ENCODE results near the gene EBF3. TPM values are rescaled to one million over a fixed set of nuclear protein-coding genes. Genes with fewer than 3 reads are reported as not detected.

Gene EBF3
- polyA plus RNA-seq, 1 experiment: 0.32 TPM

DNA sequence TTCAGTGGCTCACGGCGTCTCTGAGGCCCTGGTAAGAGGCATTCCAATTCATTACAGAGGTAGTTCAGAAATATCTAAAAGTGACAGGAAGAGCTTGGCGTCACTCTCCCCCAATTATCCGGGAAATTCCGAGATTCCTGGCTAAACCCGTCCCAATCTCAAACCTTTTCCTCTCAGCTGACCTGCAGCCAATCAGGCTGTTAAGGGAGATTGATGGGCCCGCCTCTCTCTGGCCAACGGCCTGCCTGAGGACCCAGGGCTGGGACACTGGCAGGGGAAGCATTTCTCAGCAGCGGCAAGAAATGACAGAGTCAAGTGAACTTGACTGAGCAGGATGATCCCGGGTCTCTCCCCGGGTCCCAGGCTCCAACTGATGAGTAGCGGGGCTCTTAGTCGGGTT, 72.3 kb downstream of the EBF3 start:
- ChIA-PET POLR2A (no interaction called here), CTCF (interaction anchor here (0.7 to 1.4 kb wide), 2 partner anchors 8 to 14 kb away, joined by 3 read pairs; no protein-coding TSS in a partner anchor)
- DNase-seq (ENCODE audit: low read depth): no peak
- Histone ChIP-seq H3K4me3 (ENCODE audit: low read depth, low read length) (no peak overlapping the region), H3K36me3 (ENCODE audit: control insufficient read depth, insufficient read depth, low read length) (no peaks in the 10 kb centered on the region), H3K27me3 (ENCODE audit: control insufficient read depth, insufficient read depth, low read length) (no peaks in the 10 kb centered on the region; the same call in 1 of the 2 replicates)
- TF ChIP-seq, protein P1, sequence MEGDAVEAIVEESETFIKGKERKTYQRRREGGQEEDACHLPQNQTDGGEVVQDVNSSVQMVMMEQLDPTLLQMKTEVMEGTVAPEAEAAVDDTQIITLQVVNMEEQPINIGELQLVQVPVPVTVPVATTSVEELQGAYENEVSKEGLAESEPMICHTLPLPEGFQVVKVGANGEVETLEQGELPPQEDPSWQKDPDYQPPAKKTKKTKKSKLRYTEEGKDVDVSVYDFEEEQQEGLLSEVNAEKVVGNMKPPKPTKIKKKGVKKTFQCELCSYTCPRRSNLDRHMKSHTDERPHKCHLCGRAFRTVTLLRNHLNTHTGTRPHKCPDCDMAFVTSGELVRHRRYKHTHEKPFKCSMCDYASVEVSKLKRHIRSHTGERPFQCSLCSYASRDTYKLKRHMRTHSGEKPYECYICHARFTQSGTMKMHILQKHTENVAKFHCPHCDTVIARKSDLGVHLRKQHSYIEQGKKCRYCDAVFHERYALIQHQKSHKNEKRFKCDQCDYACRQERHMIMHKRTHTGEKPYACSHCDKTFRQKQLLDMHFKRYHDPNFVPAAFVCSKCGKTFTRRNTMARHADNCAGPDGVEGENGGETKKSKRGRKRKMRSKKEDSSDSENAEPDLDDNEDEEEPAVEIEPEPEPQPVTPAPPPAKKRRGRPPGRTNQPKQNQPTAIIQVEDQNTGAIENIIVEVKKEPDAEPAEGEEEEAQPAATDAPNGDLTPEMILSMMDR (IDR thresholded peaks at IDR 0.05; ENCODE audit: insufficient read depth, low read depth, low read length): no peak

DNA sequence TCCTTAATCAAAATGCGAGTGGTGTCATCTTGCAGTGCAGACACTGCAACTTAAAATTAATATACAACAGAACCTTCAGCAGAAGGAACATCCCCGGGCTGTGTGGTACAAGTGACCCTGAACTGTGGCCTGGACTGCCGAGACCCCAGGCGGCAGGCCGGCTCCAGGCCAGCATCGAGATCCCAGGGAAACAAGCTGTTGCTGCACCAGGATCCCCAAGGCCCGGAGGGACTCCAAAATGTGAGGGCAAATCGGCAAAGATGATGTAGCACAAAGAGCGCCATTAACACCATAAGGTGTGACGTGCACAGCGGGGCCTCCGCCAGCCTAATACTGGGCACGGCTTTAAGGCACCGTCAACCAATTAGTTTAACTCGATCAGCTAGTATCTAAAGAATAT, 73.9 kb downstream of the EBF3 start:
- TF ChIP-seq, protein P1 (IDR thresholded peaks at IDR 0.05; ENCODE audit: insufficient read depth, low read depth, low read length): no peak
- Histone ChIP-seq H3K36me3 (ENCODE audit: control insufficient read depth, insufficient read depth, low read length) (no peaks in the 10 kb centered on the region), H3K27me3 (ENCODE audit: control insufficient read depth, insufficient read depth, low read length) (no peaks in the 10 kb centered on the region; the same call in 1 of the 2 replicates), H3K4me3 (ENCODE audit: low read depth, low read length) (no peak overlapping the region)
- no peak for DNase-seq (ENCODE audit: low read depth)
- POLR2A ChIA-PET: no interaction called here
- CTCF ChIA-PET: interaction anchor here (0.8 to 1.4 kb wide), 3 partner anchors 10 to 59 kb away, joined by 3 read pairs; no protein-coding TSS in a partner anchor

DNA sequence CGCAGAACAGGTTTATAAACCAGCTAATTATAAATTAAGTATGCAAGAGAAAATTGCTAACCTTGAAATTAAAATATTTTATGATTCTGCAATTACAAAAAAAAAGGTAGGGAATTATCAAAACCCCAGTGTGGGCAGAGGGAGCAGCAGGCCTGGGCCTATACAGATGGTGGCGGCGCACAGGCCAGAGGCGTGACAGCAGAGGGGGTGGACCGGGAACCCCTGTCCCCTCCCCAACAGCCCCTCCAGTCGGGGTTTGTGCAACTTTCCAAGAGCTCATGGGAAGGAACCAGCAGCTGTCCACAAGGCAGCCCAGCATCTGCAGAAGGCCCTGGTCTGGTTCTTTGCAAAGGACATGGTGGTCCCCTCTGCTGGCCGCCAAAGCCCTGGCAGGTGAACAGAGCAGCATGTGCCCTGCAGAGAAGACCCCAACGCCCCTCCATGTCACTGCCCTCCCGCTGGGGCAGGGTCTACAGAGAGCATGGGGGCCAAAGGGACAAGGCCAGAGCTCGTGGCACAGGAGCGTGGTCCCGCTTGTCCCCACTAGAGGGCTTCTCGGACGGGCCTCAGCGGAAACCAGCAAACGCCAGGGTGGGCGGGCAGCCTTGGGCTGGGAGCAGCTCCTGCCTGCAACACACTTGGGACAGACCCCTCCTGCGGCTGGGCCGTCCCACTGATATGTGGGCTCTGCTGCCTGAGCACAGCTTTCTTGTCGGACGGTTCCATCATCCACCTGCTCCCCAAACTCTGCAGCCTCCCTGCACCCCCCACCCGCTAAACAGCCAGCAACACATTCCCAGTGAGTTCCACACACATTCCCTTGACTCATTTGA, 75.1 kb downstream of the EBF3 start:
- no peak for DNase-seq (ENCODE audit: low read depth)
- no peaks in the 10 kb centered on the region for H3K36me3 ChIP-seq (ENCODE audit: control insufficient read depth, insufficient read depth, low read length)
- H3K27me3 ChIP-seq (ENCODE audit: control insufficient read depth, insufficient read depth, low read length): no peaks in the 10 kb centered on the region
- TF ChIP-seq, protein P1 (IDR thresholded peaks at IDR 0.05; ENCODE audit: insufficient read depth, low read depth, low read length): peak; percentile 69
- CTCF ChIA-PET: interaction anchor here (0.5 to 1.7 kb wide), 6 partner anchors 8 to 126 kb away, joined by 3 to 6 read pairs (median 4); no protein-coding TSS in a partner anchor
- POLR2A ChIA-PET: no interaction called here
- no peak overlapping the region for H3K4me3 ChIP-seq (ENCODE audit: low read depth, low read length)

DNA sequence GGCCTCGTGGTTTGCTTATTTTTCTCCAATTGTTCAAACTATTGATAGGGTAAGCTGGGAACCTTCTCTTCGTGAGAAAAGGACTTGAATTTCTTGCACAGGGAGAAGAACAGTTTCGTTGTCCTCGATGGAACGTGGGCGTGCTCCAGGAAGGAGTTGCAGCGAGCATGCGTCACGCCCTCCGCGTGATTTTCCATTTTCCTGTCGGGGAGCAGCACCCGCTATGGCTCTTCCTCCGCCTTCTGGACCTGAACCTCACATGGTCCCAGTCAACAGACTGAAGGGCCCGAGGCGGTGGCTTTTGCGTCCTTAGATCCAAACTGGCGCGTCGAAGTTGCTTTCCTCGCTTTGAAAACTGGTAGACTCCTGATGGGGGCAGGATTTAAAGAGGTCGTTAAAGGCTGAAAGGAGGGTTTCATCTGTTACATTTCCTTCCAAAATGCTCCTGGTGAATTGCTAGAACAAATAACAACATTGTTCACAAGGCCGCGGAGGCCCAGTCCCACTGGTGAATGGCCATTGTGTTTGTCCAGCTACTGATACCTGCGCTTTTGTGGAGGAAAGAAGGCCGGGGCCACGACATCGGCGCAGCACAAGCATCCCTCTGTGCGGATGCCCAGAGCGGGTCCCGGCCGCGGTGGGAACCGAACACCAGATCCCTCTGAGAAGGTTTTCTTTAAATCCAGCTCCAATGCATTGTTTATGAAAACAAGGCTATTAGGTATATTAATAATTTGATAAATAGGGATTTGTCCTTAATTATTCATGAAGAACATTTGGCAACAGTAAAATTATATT, 75.9 kb downstream of the EBF3 start:
- TF ChIP-seq, protein P1 (IDR thresholded peaks at IDR 0.05; ENCODE audit: insufficient read depth, low read depth, low read length): no peak
- Histone ChIP-seq H3K27me3 (ENCODE audit: control insufficient read depth, insufficient read depth, low read length) (no peaks in the 10 kb centered on the region), H3K4me3 (ENCODE audit: low read depth, low read length) (no peak overlapping the region), H3K36me3 (ENCODE audit: control insufficient read depth, insufficient read depth, low read length) (no peaks in the 10 kb centered on the region)
- DNase-seq (ENCODE audit: low read depth): no peak
- ChIA-PET POLR2A (no interaction called here), CTCF (interaction anchor here (1.1 to 1.7 kb wide), 4 partner anchors 9 to 127 kb away, joined by 3 to 6 read pairs (median 4); no protein-coding TSS in a partner anchor)

DNA sequence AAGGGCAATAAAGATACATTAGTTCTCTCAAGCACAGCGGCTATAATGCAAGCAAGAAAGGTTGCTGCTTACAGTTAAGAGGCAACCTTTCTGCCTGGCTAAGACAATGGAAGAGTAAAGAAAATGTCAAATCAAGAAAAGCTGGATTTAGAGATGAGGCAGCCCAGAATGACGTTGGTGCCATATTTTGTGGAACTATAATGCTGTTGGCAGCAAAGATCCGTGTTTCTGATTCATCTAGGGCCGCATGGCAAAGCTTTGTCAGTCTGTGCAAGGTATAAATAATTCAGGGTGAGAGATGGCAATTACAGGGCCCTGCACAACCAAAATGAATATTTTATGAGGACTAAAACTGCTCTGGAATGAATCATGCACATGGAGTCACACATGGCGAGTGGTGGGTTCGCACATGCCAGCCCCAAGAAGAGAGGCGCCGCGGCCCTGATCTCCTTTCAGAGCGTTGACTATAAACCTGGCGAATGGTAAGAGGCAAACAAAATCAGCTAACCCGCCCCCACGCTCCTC, 76.6 kb downstream of the EBF3 start:
- H3K36me3 ChIP-seq (ENCODE audit: control insufficient read depth, insufficient read depth, low read length): no peaks in the 10 kb centered on the region
- no peak overlapping the region for H3K4me3 ChIP-seq (ENCODE audit: low read depth, low read length)
- ChIA-PET POLR2A (no interaction called here), CTCF (no interaction called here)
- TF ChIP-seq, protein P1 (IDR thresholded peaks at IDR 0.05; ENCODE audit: insufficient read depth, low read depth, low read length): no peak
- no peaks in the 10 kb centered on the region for H3K27me3 ChIP-seq (ENCODE audit: control insufficient read depth, insufficient read depth, low read length)
- DNase-seq (ENCODE audit: low read depth): no peak
